Cardiac muscle cell (in vitro differentiated cells and primary cell): ENCODE measurements around the gene CALB2. TPM values are rescaled to one million over a fixed set of nuclear protein-coding genes. Genes with fewer than 3 reads are reported as not detected.
A peak's percentile ranks its signal among the peaks of the same experiment; 100 is the strongest.

Source experiments
- DNase-seq, 2 donors: peaks; one replicate each; pipeline versions ENCODE4 v3.0.0 to v3.0.0-alpha.2; 2010 to 2017; ENCODE audit warnings: low read depth in 1 of 2, low spot score in 1 of 2
- H3K27ac ChIP-seq: fragments of 200-600 bp; sonication (generic); 2 replicates; pipeline ENCODE4 v1.5.1; 2016
- H3K27me3 ChIP-seq: fragments of 200-600 bp; sonication (generic); 2 replicates; pipeline ENCODE4 v1.6.0; 2016; ENCODE audit warnings: control low read depth
- H3K36me3 ChIP-seq: fragments of 200-600 bp; sonication (generic); 2 replicates; pipeline ENCODE4 v1.5.1; 2016; ENCODE audit warnings: control low read depth
- H3K4me1 ChIP-seq: fragments of 200-600 bp; sonication (generic); 2 replicates; pipeline ENCODE4 v1.8.1; 2017; ENCODE audit warnings: low read depth, mild to moderate bottlenecking, mixed run types
- H3K4me3 ChIP-seq: fragments of 200-600 bp; sonication (generic); 2 replicates; pipeline ENCODE4 v1.5.1; 2016; ENCODE audit warnings: mild to moderate bottlenecking
- H3K9me3 ChIP-seq: fragments of 200-600 bp; sonication (generic); 2 replicates; pipeline ENCODE4 v1.5.1; 2017; ENCODE audit warnings: low read depth, mild to moderate bottlenecking, control low read depth
- CTCF ChIP-seq: IDR thresholded peaks from 2 replicates; pipeline ENCODE4 v1.5.1; 2012; ENCODE audit warnings: low read depth, mild to moderate bottlenecking, low read length
- polyA plus RNA-seq: library from polyadenylated mRNA; unstranded; fragments of >200 nt; fragmentation: Nextera tagmentation; extraction: Ambion mirVana; gene quantifications from 2 replicates; pipeline ENCODE4 v1.2.1, GENCODE V29; 2016
- total RNA-seq: library from RNA; depleted of rRNA; stranded (reverse); fragments of >200 nt; gene quantifications from 2 replicates; pipeline ENCODE4 v1.2.3, GENCODE V29; 2016

The CALB2 gene
- total and polyA plus RNA-seq, 2 experiments from 2014 or later = 0.36 to 0.45 TPM

- Histone ChIP-seq H3K36me3 (no peaks in the 10 kb centered on the region), H3K9me3 (no peaks in the 10 kb centered on the region), H3K27me3 (peaks cover 33% of the 10 kb centered on the region), H3K4me3 (no peak overlapping the region), H3K27ac (no peak overlapping the region), H3K4me1 (no peaks in the 10 kb centered on the region)
- DNase-seq = peak in 1 of 2 donors; percentile 16
- TF ChIP-seq CTCF = peak; percentile 41
Observed at GRCh38 chr16:71421911-71422310, 63.4 kb downstream of the CALB2 start.

- Histone ChIP-seq H3K36me3 (no peaks in the 10 kb centered on the region), H3K4me3 (no peak overlapping the region), H3K27ac (no peak overlapping the region), H3K4me1 (no peaks in the 10 kb centered on the region), H3K9me3 (no peaks in the 10 kb centered on the region), H3K27me3 (peaks cover 33% of the 10 kb centered on the region)
- no peak for TF ChIP-seq CTCF
- no peak for DNase-seq
Observed at GRCh38 chr16:71423016-71423415, 64.5 kb downstream of the CALB2 start.

- peaks cover 30% of the 10 kb centered on the region for H3K27me3 ChIP-seq
- TF ChIP-seq CTCF = no peak
- H3K36me3 ChIP-seq = no peaks in the 10 kb centered on the region
- H3K4me1 ChIP-seq = no peaks in the 10 kb centered on the region
- no peak for DNase-seq
- H3K4me3 ChIP-seq = no peak overlapping the region
- H3K27ac ChIP-seq = no peak overlapping the region
- no peaks in the 10 kb centered on the region for H3K9me3 ChIP-seq
Observed at GRCh38 chr16:71423865-71424264, 65.3 kb downstream of the CALB2 start.

GRCh38 chr16:71424626-71425025 is 66.1 kb downstream of the CALB2 start:
- TF ChIP-seq CTCF = no peak
- no peak overlapping the region for H3K27ac ChIP-seq
- no peaks in the 10 kb centered on the region for H3K36me3 ChIP-seq
- H3K4me1 ChIP-seq = no peaks in the 10 kb centered on the region
- no peaks in the 10 kb centered on the region for H3K9me3 ChIP-seq
- peaks cover 36% of the 10 kb centered on the region for H3K27me3 ChIP-seq
- no peak for DNase-seq
- H3K4me3 ChIP-seq = no peak overlapping the region

- Histone ChIP-seq H3K27ac (no peak overlapping the region), H3K4me3 (peak overlapping the region; percentile 18), H3K9me3 (no peaks in the 10 kb centered on the region), H3K36me3 (no peaks in the 10 kb centered on the region), H3K4me1 (no peaks in the 10 kb centered on the region), H3K27me3 (peaks cover 45% of the 10 kb centered on the region)
- TF ChIP-seq CTCF = no peak
- no peak for DNase-seq
Observed at GRCh38 chr16:71425746-71426068, 67.2 kb downstream of the CALB2 start.
